SU-DHL-6 (cell line): Measurements from ENCODE around the gene AIG1.

Source experiments
- EZH2phosphoT487 ChIP-seq: fragments of 200-600 bp; sonication (generic), shearing (Covaris generic); conservative IDR thresholded peaks from 2 replicates; pipeline ENCODE4 v1.6.1; 2018; ENCODE audit warnings: mild to moderate bottlenecking, antibody characterized with exemption, low read length, moderate library complexity, mixed read lengths
- TF ChIP-seq, protein P1 (sequence below): fragments of 200-600 bp; sonication (generic); IDR thresholded peaks from one replicate; pipeline ENCODE4 v1.5.1; 2017; ENCODE audit warnings: antibody characterized with exemption, mild to moderate bottlenecking, low read length, moderate library complexity; ENCODE audit not compliant: insufficient read depth, poor library complexity, severe bottlenecking

DNA sequence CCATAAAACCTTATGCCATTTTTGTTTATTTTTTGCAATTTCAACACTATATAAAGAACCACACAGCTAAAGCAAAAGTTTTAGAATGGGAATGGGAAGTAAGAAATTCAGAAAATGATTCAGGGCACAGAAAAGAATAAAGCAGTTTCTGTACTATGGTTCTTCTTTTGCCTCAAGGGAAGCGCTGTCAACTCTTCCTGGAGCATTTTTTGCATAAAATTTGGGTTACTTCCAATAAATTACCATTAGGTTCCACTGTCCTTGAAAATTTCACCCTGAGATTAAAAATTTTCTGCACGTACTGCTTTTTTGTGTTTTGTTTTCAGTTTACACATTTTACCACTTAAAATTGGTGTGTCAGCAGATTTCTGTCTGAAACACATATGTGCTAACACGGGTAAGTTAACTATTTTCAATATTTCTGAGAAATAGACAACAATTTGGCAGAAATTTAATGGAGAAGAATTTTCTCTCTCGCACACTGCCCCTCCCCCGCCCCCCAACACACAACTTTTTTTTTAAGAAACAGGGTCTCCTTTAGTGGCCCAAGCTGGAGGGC lies 310.2 kb downstream of the AIG1 start:
- TF ChIP-seq, protein P1, sequence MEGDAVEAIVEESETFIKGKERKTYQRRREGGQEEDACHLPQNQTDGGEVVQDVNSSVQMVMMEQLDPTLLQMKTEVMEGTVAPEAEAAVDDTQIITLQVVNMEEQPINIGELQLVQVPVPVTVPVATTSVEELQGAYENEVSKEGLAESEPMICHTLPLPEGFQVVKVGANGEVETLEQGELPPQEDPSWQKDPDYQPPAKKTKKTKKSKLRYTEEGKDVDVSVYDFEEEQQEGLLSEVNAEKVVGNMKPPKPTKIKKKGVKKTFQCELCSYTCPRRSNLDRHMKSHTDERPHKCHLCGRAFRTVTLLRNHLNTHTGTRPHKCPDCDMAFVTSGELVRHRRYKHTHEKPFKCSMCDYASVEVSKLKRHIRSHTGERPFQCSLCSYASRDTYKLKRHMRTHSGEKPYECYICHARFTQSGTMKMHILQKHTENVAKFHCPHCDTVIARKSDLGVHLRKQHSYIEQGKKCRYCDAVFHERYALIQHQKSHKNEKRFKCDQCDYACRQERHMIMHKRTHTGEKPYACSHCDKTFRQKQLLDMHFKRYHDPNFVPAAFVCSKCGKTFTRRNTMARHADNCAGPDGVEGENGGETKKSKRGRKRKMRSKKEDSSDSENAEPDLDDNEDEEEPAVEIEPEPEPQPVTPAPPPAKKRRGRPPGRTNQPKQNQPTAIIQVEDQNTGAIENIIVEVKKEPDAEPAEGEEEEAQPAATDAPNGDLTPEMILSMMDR: no peak
- no peak for TF ChIP-seq EZH2phosphoT487
